LNCaP clone FGC (cell line): Measurements from ENCODE around the gene OXNAD1.

Source experiments
- DNase-seq: peaks from one replicate; pipeline ENCODE4 v3.0.0-alpha.2; 2011; ENCODE audit warnings: low read depth
- H3K4me3 ChIP-seq: 2 replicates; pipeline ENCODE4 v1.5.1; 2011; ENCODE audit warnings: mild to moderate bottlenecking, low read depth, low read length, control low read depth
- CTCF ChIP-seq: IDR thresholded peaks from 2 replicates; pipeline ENCODE4 v1.5.1; 2012; ENCODE audit warnings: mild to moderate bottlenecking; ENCODE audit not compliant: control insufficient read depth, insufficient read depth; ENCODE audit errors: extremely low read depth

Gene OXNAD1

GRCh38 chr3:16294844-16295243 lies 29.8 kb downstream of the OXNAD1 start:
- H3K4me3 ChIP-seq, result no peak overlapping the region
- DNase-seq, result no peak
- TF ChIP-seq CTCF, result no peak

GRCh38 chr3:16295298-16295890 lies 30.4 kb downstream of the OXNAD1 start:
- H3K4me3 ChIP-seq, result no peak overlapping the region
- no peak for TF ChIP-seq CTCF
- DNase-seq, result no peak

- no peak for DNase-seq
- H3K4me3 ChIP-seq, result no peak overlapping the region
- TF ChIP-seq CTCF, result no peak
These were observed 33.2 kb downstream of the OXNAD1 start for GRCh38 chr3:16297997-16298885.

- no peak for DNase-seq
- no peak overlapping the region for H3K4me3 ChIP-seq
- no peak for TF ChIP-seq CTCF
These were observed 33.9 kb downstream of the OXNAD1 start for GRCh38 chr3:16298891-16299290.

GRCh38 chr3:16299746-16300145 lies 34.7 kb downstream of the OXNAD1 start:
- no peak for DNase-seq
- no peak for TF ChIP-seq CTCF
- H3K4me3 ChIP-seq, result no peak overlapping the region

- DNase-seq, result no peak
- no peak for TF ChIP-seq CTCF
- H3K4me3 ChIP-seq, result no peak overlapping the region
These were observed 35.3 kb downstream of the OXNAD1 start for GRCh38 chr3:16300307-16300706.

GRCh38 chr3:16300881-16301359 lies 35.9 kb downstream of the OXNAD1 start:
- TF ChIP-seq CTCF, result no peak
- DNase-seq, result no peak
- no peak overlapping the region for H3K4me3 ChIP-seq
